HG03378 (cell line): Measurements from ENCODE around the gene PEX14.

Experiments used
- ATAC-seq: cut with Tn5 transposase; IDR thresholded peaks from one replicate; pipeline ENCODE4 v1.9.1; 2021; ENCODE audit warnings: mild to moderate bottlenecking, moderate library complexity; ENCODE audit not compliant: unreplicated experiment

Gene PEX14

GRCh38 chr1:10644307-10645128 is 169.8 kb downstream of the PEX14 start:
- no peak for ATAC-seq

GRCh38 chr1:10646347-10646861 is 171.7 kb downstream of the PEX14 start:
- no peak for ATAC-seq

- ATAC-seq = no peak
These were observed 172.8 kb downstream of the PEX14 start for GRCh38 chr1:10647414-10648170.

GRCh38 chr1:10648689-10649516 is 174.2 kb downstream of the PEX14 start:
- ATAC-seq = no peak

- ATAC-seq = no peak
These were observed 174.9 kb downstream of the PEX14 start for GRCh38 chr1:10649517-10650201.

GRCh38 chr1:10650556-10651388 is 176.0 kb downstream of the PEX14 start:
- ATAC-seq = no peak

DNA sequence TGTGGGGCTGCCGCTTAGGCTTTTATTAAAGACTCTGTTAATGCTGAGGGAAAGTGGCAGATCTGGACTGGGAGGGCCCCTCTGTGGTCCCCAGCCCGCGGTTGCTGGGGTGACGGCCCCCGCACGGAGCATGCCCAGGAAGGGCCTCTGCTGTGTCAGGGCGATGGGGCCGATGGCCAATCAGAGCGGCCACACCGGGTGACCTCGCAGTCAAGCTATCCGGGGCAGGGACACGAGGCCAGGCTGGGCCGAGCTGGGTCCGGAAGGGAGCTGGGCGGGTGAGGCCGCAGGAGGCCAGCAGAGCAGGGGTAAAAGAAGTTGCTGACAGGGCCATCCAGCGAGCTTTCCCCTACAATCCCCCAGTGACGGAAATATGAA is 176.6 kb downstream of the PEX14 start:
- no peak for ATAC-seq

DNA sequence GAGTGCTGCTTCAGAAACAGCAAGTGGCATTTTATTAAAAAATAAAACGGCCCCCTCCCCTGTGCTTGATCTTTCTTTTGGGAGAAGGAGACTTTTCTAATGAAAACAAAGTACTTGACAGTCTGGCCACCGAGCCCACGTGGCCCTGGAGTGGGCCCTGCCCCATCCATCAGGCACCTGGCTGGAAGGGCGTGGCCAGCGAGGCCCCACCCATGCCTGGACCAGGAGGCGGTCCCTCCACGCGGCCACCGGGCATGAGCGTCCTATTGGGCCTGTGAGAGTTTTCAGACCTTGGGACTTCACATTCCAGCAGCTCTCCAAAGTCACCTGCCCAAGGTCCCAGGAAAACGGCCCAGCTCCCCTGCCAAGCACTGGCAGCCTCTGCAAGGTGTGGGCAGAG is 177.0 kb downstream of the PEX14 start:
- ATAC-seq = no peak

GRCh38 chr1:10652626-10653025 is 177.9 kb downstream of the PEX14 start:
- ATAC-seq = no peak

DNA sequence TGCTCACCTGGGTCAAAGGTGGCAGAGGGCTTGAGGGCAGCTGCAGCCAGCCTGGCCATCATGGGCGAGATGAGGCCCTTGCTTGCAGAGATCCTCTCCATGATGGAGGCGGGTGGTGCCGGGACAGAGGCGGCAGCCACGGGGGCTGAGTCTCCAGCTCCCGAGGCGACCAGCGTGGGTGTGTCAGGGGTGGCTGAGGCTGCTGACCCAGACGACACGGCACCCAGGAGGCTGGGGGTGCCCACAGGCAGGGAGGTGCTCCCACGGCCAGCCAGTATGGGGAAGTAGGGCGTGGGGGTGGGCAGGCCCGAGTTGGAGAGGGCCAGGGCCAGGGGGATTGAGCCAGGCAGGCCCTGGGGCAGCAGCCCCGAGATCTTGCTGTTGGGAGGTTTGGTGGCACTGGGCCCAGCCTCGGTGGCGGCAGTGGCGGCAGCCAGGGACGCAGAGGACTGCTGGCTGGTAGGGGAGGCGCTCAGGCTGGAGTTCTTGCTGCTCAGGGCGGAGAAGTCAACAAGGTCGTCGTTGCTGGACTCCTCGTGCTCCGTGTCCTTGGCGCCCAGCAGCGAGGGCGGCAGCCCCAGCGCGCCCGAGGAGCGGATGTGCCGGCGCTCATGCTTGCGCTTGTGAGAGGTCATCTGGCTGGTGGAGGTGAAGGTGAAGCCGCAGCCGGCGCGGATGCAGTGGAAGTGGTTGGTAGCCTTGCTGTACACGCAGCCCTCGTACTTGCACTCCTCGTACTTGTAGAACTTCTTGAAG is 178.8 kb downstream of the PEX14 start:
- no peak for ATAC-seq

GRCh38 chr1:10655002-10655401 is 180.3 kb downstream of the PEX14 start:
- ATAC-seq = no peak

GRCh38 chr1:10656431-10656830 is 181.7 kb downstream of the PEX14 start:
- ATAC-seq = no peak

- ATAC-seq = no peak
These were observed 182.5 kb downstream of the PEX14 start for GRCh38 chr1:10657088-10657847.

- ATAC-seq = no peak
These were observed 183.8 kb downstream of the PEX14 start for GRCh38 chr1:10658396-10659066.

- no peak for ATAC-seq
These were observed 184.5 kb downstream of the PEX14 start for GRCh38 chr1:10659218-10659617.

GRCh38 chr1:10659646-10660540 is 185.1 kb downstream of the PEX14 start:
- ATAC-seq = no peak

- no peak for ATAC-seq
These were observed 186.7 kb downstream of the PEX14 start for GRCh38 chr1:10661453-10661852.
